ENCODE results near the gene KDM4B. TPM values are rescaled to one million over a fixed set of nuclear protein-coding genes. Genes with fewer than 3 reads are reported as not detected.

Gene KDM4B
- total and polyA plus RNA-seq, 9 of the 15 experiments (the other 6 are each of a cell fraction or from before 2014, with no cell fraction given): 0.21 to 29.9 (median 7.3) TPM

DNA sequence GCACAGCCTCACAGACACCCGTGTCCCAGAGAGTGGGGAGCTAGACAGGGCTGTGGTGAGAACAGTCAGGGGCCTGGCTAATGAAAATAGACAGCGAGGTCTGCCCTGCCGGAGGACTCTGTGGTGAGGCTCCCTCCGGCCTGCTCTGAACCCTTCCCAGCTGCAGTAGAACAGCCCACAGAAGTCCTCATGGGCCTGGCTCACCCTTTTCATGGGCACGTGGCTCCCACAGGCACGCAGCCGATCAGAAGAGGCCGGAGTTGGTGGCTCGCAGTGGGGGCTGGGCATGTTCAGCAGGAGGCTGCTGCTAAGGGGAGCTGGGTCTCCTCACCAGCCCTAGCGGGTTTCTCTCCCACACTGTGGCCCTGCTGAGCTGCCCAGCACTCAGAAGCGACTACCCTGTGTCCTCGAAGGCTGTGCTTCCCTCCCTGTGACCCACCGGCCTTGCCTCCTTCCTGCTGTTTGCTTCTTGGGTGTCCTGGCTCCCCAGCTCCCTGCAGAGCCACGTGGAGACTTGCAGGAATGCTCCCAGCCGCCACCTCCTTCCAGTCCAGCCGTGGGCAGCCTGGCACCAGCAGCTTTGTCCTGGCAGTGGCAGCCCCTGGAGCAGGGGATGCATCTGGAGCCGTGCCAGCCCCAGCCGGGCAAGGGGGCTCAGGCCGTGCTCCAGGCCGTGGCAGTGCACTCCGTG, 138.7 kb downstream of the KDM4B start:
- Histone ChIP-seq H3K9me3 (replicated peaks; ENCODE audit: control insufficient read depth, insufficient read depth, low read depth, low read length) (no peaks in the 10 kb centered on the region), H3K27me3 (ENCODE audit: control insufficient read depth in 2 of 2, insufficient read depth in 2 of 2, low read length in 2 of 2) (no peaks in the 10 kb centered on the region), H4K20me1 (replicated peaks; ENCODE audit: control insufficient read depth, insufficient read depth, low read length) (0 out of 2 replicates have a peak, but pooled peaks cover 6% of the 10 kb centered on the region), H3K79me2 (ENCODE audit: control insufficient read depth, insufficient read depth, low read length) (no peaks in the 10 kb centered on the region), H2AFZ (ENCODE audit: low read depth, low read length) (no peak overlapping the region), H3K36me3 (ENCODE audit: control insufficient read depth, insufficient read depth, low read length) (peaks cover 15% of the 10 kb centered on the region; the same call in 1 of the 3 replicates), H3K27ac (ENCODE audit: extremely low read depth, low read depth, low read length) (no peak overlapping the region), H3K4me2 (ENCODE audit: insufficient read depth, low read length) (no peak overlapping the region), H3K9ac (ENCODE audit: insufficient read depth in 1 of 2, low read depth in 2 of 2, low read length in 2 of 2) (peak overlapping the region in 1 of 2 experiments; percentile 28; a peak in 1 of 4 replicates), H3K9me1 (ENCODE audit: control insufficient read depth, insufficient read depth, low read length) (no peaks in the 10 kb centered on the region), H3K4me1 (replicated peaks in 1 of 2; ENCODE audit: control insufficient read depth in 2 of 2, insufficient read depth in 2 of 2, low read length in 2 of 2) (peaks cover 0 to 33% of the 10 kb centered on the region in 2 experiments; a peak in 2 of 5 replicates), H3K4me3 (no peak overlapping the region)
- ATAC-seq (no peak), FAIRE-seq (no peak), DNase-seq (ENCODE audit: extremely low read depth in 1 of 4, low spot score in 3 of 4) (no peak)
- BruUV-seq (replicated peaks): no TSS peak
- ChIA-PET CTCF (ENCODE audit: low intra/inter-chr PET ratio) (no interaction called here), POLR2A (interaction anchor here (0.6 kb wide), 3 partner anchors 8 to 90 kb away, joined by 3 to 4 read pairs (median 3); no protein-coding TSS in a partner anchor)
- in situ Hi-C loops (cut with MboI) (no loop called here), intact Hi-C loops (cut with micrococcal nuclease) (no loop called here)
- 79% methylated on average over 18 of the region's 21 CpGs for WGBS (ENCODE audit: insufficient coverage, low coverage, missing lambda C conversion rate)
- no peak for TF ChIP-seq RBM15 (IDR thresholded peaks at IDR 0.05; ENCODE audit: insufficient read depth, low read length)
- TF ChIP-seq MBD2 (IDR thresholded peaks at IDR 0.05; ENCODE audit: borderline replicate concordance, low read depth): no peak
- TF ChIP-seq, protein P1, sequence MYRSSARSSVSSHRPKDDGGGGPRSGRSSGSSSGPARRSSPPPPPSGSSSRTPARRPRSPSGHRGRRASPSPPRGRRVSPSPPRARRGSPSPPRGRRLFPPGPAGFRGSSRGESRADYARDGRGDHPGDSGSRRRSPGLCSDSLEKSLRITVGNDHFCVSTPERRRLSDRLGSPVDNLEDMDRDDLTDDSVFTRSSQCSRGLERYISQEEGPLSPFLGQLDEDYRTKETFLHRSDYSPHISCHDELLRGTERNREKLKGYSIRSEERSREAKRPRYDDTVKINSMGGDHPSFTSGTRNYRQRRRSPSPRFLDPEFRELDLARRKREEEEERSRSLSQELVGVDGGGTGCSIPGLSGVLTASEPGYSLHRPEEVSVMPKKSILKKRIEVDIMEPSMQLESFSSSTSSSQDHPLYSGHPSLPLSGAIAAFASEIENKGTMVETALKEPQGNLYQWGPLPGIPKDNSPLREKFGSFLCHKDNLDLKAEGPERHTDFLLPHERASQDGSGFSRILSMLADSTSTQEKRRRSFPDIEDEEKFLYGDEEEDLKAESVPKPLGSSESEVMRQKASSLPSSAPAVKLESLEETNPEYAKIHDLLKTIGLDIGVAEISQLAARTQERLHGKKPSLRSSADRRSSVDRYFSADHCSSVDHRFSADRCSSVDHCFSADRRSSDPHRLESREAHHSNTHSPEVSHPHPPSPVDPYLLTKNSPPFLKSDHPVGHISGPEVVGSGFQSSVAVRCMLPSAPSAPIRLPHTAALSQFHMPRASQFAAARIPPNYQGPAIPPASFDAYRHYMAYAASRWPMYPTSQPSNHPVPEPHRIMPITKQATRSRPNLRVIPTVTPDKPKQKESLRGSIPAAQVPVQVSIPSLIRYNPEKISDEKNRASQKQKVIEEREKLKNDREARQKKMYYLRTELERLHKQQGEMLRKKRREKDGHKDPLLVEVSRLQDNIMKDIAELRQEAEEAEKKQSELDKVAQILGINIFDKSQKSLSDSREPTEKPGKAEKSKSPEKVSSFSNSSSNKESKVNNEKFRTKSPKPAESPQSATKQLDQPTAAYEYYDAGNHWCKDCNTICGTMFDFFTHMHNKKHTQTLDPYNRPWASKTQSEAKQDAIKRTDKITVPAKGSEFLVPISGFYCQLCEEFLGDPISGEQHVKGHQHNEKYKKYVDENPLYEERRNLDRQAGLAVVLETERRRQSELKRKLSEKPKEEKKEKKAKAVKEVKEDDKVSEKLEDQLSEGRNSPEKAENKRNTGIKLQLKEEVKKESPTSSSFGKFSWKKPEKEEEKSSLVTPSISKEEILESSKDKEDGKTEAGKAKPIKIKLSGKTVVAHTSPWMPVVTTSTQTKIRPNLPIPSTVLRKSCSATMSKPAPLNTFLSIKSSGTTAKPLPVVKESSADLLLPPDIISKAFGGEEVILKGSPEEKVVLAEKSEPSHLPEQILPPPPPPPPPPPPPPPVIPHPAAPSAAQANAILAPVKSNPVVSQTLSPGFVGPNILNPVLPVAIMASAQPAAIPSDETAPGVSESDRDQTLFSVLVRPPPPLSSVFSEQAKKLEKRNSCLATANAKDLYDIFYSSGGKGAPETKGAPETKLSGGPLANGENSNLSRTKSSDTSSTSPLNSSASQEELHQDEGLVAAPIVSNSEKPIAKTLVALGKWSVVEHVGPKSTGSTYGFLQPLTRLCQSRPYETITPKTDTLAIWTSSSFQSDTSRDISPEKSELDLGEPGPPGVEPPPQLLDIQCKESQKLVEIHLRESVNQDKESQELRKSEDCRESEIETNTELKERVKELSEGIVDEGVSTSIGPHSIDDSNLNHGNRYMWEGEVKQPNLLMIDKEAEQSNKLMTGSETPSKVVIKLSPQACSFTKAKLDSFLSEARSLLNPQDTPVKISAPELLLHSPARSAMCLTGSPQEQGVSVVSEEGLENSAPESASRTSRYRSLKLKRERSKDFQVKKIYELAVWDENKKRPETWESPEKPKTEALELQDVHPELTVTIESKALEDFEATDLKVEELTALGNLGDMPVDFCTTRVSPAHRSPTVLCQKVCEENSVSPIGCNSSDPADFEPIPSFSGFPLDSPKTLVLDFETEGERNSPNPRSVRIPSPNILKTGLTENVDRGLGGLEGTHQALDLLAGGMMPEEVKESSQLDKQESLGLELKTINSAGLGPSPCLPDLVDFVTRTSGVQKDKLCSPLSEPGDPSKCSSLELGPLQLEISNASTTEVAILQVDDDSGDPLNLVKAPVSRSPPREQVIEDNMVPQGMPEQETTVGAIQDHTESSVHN (IDR thresholded peaks at IDR 0.05; ENCODE audit: borderline replicate concordance in 1 of 2, low read depth in 1 of 2): no peak
- TF ChIP-seq, protein P2, sequence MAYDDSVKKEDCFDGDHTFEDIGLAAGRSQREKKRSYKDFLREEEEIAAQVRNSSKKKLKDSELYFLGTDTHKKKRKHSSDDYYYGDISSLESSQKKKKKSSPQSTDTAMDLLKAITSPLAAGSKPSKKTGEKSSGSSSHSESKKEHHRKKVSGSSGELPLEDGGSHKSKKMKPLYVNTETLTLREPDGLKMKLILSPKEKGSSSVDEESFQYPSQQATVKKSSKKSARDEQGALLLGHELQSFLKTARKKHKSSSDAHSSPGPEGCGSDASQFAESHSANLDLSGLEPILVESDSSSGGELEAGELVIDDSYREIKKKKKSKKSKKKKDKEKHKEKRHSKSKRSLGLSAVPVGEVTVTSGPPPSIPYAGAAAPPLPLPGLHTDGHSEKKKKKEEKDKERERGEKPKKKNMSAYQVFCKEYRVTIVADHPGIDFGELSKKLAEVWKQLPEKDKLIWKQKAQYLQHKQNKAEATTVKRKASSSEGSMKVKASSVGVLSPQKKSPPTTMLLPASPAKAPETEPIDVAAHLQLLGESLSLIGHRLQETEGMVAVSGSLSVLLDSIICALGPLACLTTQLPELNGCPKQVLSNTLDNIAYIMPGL (CRISPR knock-in tag; IDR thresholded peaks at IDR 0.05): no peak
- TF ChIP-seq SIRT6 (IDR thresholded peaks at IDR 0.05; ENCODE audit: low read depth, low read length): no peak
- TF ChIP-seq, protein P3, sequence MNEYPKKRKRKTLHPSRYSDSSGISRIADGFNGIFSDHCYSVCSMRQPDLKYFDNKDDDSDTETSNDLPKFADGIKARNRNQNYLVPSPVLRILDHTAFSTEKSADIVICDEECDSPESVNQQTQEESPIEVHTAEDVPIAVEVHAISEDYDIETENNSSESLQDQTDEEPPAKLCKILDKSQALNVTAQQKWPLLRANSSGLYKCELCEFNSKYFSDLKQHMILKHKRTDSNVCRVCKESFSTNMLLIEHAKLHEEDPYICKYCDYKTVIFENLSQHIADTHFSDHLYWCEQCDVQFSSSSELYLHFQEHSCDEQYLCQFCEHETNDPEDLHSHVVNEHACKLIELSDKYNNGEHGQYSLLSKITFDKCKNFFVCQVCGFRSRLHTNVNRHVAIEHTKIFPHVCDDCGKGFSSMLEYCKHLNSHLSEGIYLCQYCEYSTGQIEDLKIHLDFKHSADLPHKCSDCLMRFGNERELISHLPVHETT (CRISPR knock-in tag; conservative IDR thresholded peaks at IDR 0.05 in 1 of 2, IDR thresholded peaks at IDR 0.05 in 1 of 2): no peak
- no peak for TF ChIP-seq ZNF316 (IDR thresholded peaks at IDR 0.05)
- TF ChIP-seq SRSF9 (IDR thresholded peaks at IDR 0.05; ENCODE audit: borderline replicate concordance, low read depth, low read length): no peak
- TF ChIP-seq TFAM (CRISPR knock-in tag; conservative IDR thresholded peaks at IDR 0.05): no peak
